Astrocyte (in vitro differentiated cells and primary cell): Measurements from ENCODE around the gene CYP27B1. TPM values are rescaled to one million over a fixed set of nuclear protein-coding genes. Genes with fewer than 3 reads are reported as not detected.

Experiments
- DNase-seq: peaks from one replicate; pipeline ENCODE4 v3.0.0-alpha.2; 2010; ENCODE audit warnings: low read depth
- FAIRE-seq: peaks from 2 replicates; lab custom pipeline; 2011; peaks lifted over from hg19 to GRCh38; lab: Jason Lieb, UNC
- H2AFZ ChIP-seq: 2 replicates; pipeline ENCODE4 v1.6.0; 2012; ENCODE audit warnings: low read depth, low read length, inconsistent platforms
- H3K27ac ChIP-seq: 2 replicates; pipeline ENCODE4 v1.5.1; 2011; ENCODE audit warnings: low read depth, low read length, inconsistent platforms
- H3K27me3 ChIP-seq: 2 replicates; pipeline ENCODE4 v1.6.0; 2011; ENCODE audit warnings: low read length, inconsistent platforms; ENCODE audit not compliant: insufficient read depth
- H3K36me3 ChIP-seq: 2 replicates; pipeline ENCODE4 v1.5.1; 2011; ENCODE audit warnings: low read length, inconsistent platforms; ENCODE audit not compliant: insufficient read depth
- H3K4me1 ChIP-seq: 2 replicates; pipeline ENCODE4 v1.5.1; 2011; ENCODE audit warnings: low read length, inconsistent platforms; ENCODE audit not compliant: insufficient read depth
- H3K4me2 ChIP-seq: 2 replicates; pipeline ENCODE4 v1.6.0; 2012; ENCODE audit warnings: low read length, inconsistent platforms
- H3K4me3 ChIP-seq: 2 replicates; pipeline ENCODE4 v1.5.1; 2011; ENCODE audit warnings: low read depth, mild to moderate bottlenecking, low read length, inconsistent platforms; ENCODE audit not compliant: insufficient read depth
- H3K79me2 ChIP-seq: 2 replicates; pipeline ENCODE4 v1.6.0; 2012; ENCODE audit warnings: mild to moderate bottlenecking, low read length, inconsistent platforms; ENCODE audit not compliant: insufficient read depth
- H3K9ac ChIP-seq: 2 replicates; pipeline ENCODE4 v1.6.0; 2012; ENCODE audit warnings: mild to moderate bottlenecking, low read length, inconsistent platforms
- H3K9me3 ChIP-seq: 2 replicates; pipeline ENCODE4 v1.5.1; 2012; ENCODE audit warnings: low read depth, mild to moderate bottlenecking, low read length, inconsistent platforms; ENCODE audit not compliant: insufficient read depth
- H4K20me1 ChIP-seq: 2 replicates; pipeline ENCODE4 v1.6.0; 2012; ENCODE audit warnings: low read length, inconsistent platforms; ENCODE audit not compliant: insufficient read depth
- H3K27ac Mint-ChIP-seq: one replicate; pipeline ENCODE4 v1.8.0; 2021; ENCODE audit warnings: mild to moderate bottlenecking, mixed read lengths; ENCODE audit not compliant: unreplicated experiment
- H3K27me3 Mint-ChIP-seq: one replicate; pipeline ENCODE4 v1.8.0; 2021; ENCODE audit warnings: low read depth, mixed read lengths; ENCODE audit not compliant: unreplicated experiment
- H3K36me3 Mint-ChIP-seq: one replicate; pipeline ENCODE4 v1.8.0; 2021; ENCODE audit warnings: low read depth, mixed read lengths; ENCODE audit not compliant: unreplicated experiment
- H3K4me1 Mint-ChIP-seq: one replicate; pipeline ENCODE4 v1.8.0; 2021; ENCODE audit warnings: low read depth, mixed read lengths; ENCODE audit not compliant: unreplicated experiment
- H3K4me3 Mint-ChIP-seq: one replicate; pipeline ENCODE4 v1.8.0; 2021; ENCODE audit warnings: mild to moderate bottlenecking, moderate library complexity, mixed read lengths; ENCODE audit not compliant: unreplicated experiment
- H3K9me3 Mint-ChIP-seq: one replicate; pipeline ENCODE4 v1.8.0; 2021; ENCODE audit warnings: mild to moderate bottlenecking, mixed read lengths; ENCODE audit not compliant: unreplicated experiment
- EZH2 ChIP-seq: IDR thresholded peaks from 2 replicates; pipeline ENCODE4 v1.6.1; 2012; ENCODE audit warnings: mild to moderate bottlenecking, low read length, inconsistent platforms; ENCODE audit not compliant: insufficient read depth
- total RNA-seq: library from RNA; stranded (reverse); gene quantifications from 2 replicates; pipeline ENCODE4 v1.2.1, GENCODE V29; 2021
- TF ChIP-seq, protein P1 (sequence below): IDR thresholded peaks from 2 replicates; pipeline ENCODE4 v1.5.1; 2011; ENCODE audit warnings: low read depth, mild to moderate bottlenecking, inconsistent platforms, low read length, moderate library complexity; ENCODE audit not compliant: insufficient read depth

CYP27B1 gene
- total RNA-seq, 1 donor from 2014 or later = 1.5 TPM

- H3K4me1 ChIP-seq = peaks cover 11% of the 10 kb centered on the region
- H4K20me1 ChIP-seq = peaks cover 9% of the 10 kb centered on the region
- Mint-ChIP-seq H3K27me3 (peaks cover 45% of the 10 kb centered on the region), H3K36me3 (peaks cover 3% of the 10 kb centered on the region), H3K4me1 (peaks cover 17% of the 10 kb centered on the region), H3K4me3 (peak overlapping the region; percentile 46), H3K27ac (peak overlapping the region; percentile 14), H3K9me3 (no peaks in the 10 kb centered on the region)
- H3K27ac ChIP-seq = no peak overlapping the region
- no peaks in the 10 kb centered on the region for H3K9me3 ChIP-seq
- H3K79me2 ChIP-seq = no peaks in the 10 kb centered on the region
- DNase-seq (no peak), FAIRE-seq (no peak)
- H3K4me3 ChIP-seq = no peak overlapping the region
- no peak overlapping the region for H3K9ac ChIP-seq
- no peaks in the 10 kb centered on the region for H3K36me3 ChIP-seq
- H3K4me2 ChIP-seq = no peak overlapping the region
- TF ChIP-seq, protein P1, sequence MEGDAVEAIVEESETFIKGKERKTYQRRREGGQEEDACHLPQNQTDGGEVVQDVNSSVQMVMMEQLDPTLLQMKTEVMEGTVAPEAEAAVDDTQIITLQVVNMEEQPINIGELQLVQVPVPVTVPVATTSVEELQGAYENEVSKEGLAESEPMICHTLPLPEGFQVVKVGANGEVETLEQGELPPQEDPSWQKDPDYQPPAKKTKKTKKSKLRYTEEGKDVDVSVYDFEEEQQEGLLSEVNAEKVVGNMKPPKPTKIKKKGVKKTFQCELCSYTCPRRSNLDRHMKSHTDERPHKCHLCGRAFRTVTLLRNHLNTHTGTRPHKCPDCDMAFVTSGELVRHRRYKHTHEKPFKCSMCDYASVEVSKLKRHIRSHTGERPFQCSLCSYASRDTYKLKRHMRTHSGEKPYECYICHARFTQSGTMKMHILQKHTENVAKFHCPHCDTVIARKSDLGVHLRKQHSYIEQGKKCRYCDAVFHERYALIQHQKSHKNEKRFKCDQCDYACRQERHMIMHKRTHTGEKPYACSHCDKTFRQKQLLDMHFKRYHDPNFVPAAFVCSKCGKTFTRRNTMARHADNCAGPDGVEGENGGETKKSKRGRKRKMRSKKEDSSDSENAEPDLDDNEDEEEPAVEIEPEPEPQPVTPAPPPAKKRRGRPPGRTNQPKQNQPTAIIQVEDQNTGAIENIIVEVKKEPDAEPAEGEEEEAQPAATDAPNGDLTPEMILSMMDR = no peak
- no peak for TF ChIP-seq EZH2
- H3K27me3 ChIP-seq = peaks cover 64% of the 10 kb centered on the region
- H2AFZ ChIP-seq = no peak overlapping the region
These were observed 27.5 kb downstream of the CYP27B1 start for GRCh38 chr12:57739387-57739786.

DNA sequence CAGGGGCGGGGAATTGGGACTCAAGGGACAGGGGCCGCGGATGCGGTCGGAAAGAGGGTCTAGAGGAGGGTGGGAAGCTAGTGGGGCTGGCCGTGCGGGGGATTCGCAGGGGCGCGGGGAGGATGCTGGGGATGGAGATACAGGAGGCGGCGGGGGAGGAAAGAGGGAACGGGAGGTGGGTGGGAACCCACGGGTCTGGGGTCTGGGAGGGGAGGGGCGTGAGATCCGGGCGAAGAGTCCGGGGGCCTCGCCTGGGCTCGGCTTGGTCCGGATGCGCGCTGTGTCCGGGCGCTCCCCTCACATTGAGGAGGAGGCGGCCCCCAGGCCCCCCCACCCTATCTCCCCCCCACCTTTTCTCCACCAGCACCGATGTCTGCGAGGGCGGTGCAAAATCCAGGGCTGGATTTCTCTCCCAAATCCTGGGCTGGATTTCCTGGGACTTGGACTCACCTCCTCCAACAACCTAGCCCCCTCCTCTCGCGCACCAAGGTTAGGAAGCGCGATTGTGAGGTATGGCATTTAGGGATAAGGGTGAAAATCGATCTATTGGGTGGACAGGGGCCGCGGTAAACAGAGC lies 28.1 kb downstream of the CYP27B1 start, which contains the start of gene AGAP2:
Gene AGAP2 (minus strand): TSS at position 82 of the 577 bp plus-strand sequence. CDS start 496 bp downstream, outside the sequence.
- Histone ChIP-seq H3K9me3 (no peaks in the 10 kb centered on the region), H3K9ac (no peak within 1 kb of the TSS), H4K20me1 (peaks cover 9% of the 10 kb centered on the region), H3K27me3 (peaks cover 70% of the 10 kb centered on the region), H2AFZ (peak within 1 kb of the TSS; percentile 47), H3K4me3 (no peak within 1 kb of the TSS), H3K4me1 (peaks cover 11% of the 10 kb centered on the region), H3K27ac (no peak within 1 kb of the TSS), H3K79me2 (no peaks in the 10 kb centered on the region), H3K36me3 (no peaks in the 10 kb centered on the region), H3K4me2 (peak within 1 kb of the TSS; percentile 71)
- H3K9me3 Mint-ChIP-seq = no peaks in the 10 kb centered on the region
- H3K27me3 Mint-ChIP-seq = peaks cover 51% of the 10 kb centered on the region
- H3K27ac Mint-ChIP-seq = peak within 1 kb of the TSS; percentile 14
- DNase-seq (peak; percentile 12), FAIRE-seq (no peak)
- H3K4me3 Mint-ChIP-seq = peak within 1 kb of the TSS; percentile 46
- TF ChIP-seq EZH2 = no peak
- TF ChIP-seq, protein P1 = no peak
- H3K4me1 Mint-ChIP-seq = peaks cover 17% of the 10 kb centered on the region
- peaks cover 3% of the 10 kb centered on the region for H3K36me3 Mint-ChIP-seq
